ENCODE data around the gene POLN. TPM values are rescaled to one million over a fixed set of nuclear protein-coding genes. Genes with fewer than 3 reads are reported as not detected.

Gene POLN
- total RNA-seq, 4 donors from 2014 or later = 0.27 to 2.6 (median 1.4) TPM

DNA sequence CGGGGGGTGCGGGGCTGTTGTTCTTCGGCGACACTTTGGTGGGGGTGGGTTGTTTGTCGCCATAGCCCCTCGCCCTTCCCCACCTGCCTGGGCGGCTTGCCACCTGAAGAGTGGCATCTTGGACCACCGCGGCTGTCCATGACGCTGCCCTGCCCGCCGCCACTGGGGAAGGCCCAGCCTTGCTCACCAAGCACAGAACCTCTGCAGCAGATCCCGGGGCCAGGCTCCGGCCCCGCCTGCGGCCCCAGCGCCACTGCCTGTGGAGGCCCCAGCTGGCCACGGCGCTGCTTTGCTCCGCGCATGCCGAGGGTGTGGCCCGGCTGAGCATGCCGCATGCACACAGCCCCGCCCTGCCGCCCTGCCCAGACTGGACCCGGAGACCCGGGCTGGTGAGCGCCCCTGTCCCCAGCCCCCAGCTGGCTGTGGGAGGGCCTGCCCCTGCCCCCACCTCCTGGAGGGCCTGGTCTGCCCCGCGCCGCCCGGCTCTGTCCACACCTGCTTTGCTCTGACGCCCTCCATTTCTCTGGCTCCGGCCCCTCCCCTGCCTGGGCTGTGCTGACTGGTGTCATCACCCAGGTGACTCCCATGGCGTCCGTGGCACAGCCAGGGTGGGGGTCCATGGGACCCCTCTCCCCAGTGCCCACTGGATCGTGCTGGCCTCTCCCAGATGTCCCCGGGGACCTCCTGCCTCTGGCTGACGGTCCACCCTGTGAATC lies 177.5 kb downstream of the POLN start:
- Histone ChIP-seq H3K36me3 (no peaks in the 10 kb centered on the region), H3K4me3 (peak overlapping the region in 1 of 4 donors; percentile 13), H3K27me3 (peaks cover 36% of the 10 kb centered on the region), H3K4me1 (peaks cover 0 to 13% (median 8%) of the 10 kb centered on the region in 4 donors), H3K9me3 (no peaks in the 10 kb centered on the region), H3K27ac (no peak overlapping the region)
- peak; percentile 75 for DNase-seq
- intact Hi-C loops (cut with DNase I; ENCODE audit: low total_unique reads) = no loop called here
- in situ Hi-C loops (cut with MboI; ENCODE audit: low pct_ligation_motif_present in 1 of 4, low pct_unique_long_range_greater_than_20kb in 1 of 4, low sequenced_read_pairs in 3 of 4) = no loop called here
- WGBS, 2 donors (ENCODE audit: low coverage in 1 of 2) = 53% methylated on average over 31 of the region's 40 CpGs; no CpG with 5 or more reads in 1 of the 2 donors
- TF ChIP-seq, protein P1, sequence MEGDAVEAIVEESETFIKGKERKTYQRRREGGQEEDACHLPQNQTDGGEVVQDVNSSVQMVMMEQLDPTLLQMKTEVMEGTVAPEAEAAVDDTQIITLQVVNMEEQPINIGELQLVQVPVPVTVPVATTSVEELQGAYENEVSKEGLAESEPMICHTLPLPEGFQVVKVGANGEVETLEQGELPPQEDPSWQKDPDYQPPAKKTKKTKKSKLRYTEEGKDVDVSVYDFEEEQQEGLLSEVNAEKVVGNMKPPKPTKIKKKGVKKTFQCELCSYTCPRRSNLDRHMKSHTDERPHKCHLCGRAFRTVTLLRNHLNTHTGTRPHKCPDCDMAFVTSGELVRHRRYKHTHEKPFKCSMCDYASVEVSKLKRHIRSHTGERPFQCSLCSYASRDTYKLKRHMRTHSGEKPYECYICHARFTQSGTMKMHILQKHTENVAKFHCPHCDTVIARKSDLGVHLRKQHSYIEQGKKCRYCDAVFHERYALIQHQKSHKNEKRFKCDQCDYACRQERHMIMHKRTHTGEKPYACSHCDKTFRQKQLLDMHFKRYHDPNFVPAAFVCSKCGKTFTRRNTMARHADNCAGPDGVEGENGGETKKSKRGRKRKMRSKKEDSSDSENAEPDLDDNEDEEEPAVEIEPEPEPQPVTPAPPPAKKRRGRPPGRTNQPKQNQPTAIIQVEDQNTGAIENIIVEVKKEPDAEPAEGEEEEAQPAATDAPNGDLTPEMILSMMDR (IDR thresholded peaks at IDR 0.05) = no peak
- TF ChIP-seq POLR2AphosphoS5 (IDR thresholded peaks at IDR 0.05) (no peak), EP300 (IDR thresholded peaks at IDR 0.05; ENCODE audit: low read depth) (no peak), POLR2A (IDR thresholded peaks at IDR 0.05) (no peak)

DNA sequence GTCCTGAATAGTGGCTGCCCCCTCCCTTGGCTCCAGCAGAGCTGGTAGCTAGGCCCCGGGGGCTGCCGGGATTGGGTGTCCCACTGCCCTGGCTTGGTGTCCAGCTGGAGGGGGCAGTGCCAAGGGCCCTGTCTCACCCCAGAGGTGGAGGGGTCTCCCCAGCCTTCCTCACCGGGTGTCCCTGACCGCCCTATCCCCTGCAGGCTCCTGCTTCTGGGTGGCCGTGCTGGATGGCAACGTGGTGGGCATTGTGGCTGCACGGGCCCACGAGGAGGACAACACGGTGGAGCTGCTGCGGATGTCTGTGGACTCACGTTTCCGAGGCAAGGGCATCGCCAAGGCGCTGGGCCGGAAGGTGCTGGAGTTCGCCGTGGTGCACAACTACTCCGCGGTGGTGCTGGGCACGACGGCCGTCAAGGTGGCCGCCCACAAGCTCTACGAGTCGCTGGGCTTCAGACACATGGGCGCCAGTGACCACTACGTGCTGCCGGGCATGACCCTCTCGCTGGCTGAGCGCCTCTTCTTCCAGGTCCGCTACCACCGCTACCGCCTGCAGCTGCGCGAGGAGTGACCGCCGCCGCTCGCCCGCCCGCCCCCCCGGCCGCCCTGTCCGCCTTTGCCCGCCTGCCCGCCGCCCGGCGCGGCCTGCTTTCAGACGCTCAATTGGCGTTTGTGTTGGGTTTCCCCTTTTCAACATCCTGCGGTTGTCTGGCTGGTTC lies 178.2 kb downstream of the POLN start:
- 93% methylated on average over 35 of the region's 53 CpGs; no CpG with 5 or more reads in 1 of the 2 donors for WGBS, 2 donors (ENCODE audit: low coverage in 1 of 2)
- no peak overlapping the region for H3K4me3 ChIP-seq
- in situ Hi-C loops (cut with MboI; ENCODE audit: low pct_ligation_motif_present in 1 of 4, low pct_unique_long_range_greater_than_20kb in 1 of 4, low sequenced_read_pairs in 3 of 4) (no loop called here), intact Hi-C loops (cut with DNase I; ENCODE audit: low total_unique reads) (no loop called here)
- H3K27me3 ChIP-seq = peaks cover 36% of the 10 kb centered on the region
- no peak for TF ChIP-seq POLR2A (IDR thresholded peaks at IDR 0.05)
- H3K4me1 ChIP-seq = peaks cover 0 to 13% (median 8%) of the 10 kb centered on the region in 4 donors
- no peak for DNase-seq
- H3K36me3 ChIP-seq = no peaks in the 10 kb centered on the region
- H3K9me3 ChIP-seq = no peaks in the 10 kb centered on the region
- no peak overlapping the region for H3K27ac ChIP-seq

DNA sequence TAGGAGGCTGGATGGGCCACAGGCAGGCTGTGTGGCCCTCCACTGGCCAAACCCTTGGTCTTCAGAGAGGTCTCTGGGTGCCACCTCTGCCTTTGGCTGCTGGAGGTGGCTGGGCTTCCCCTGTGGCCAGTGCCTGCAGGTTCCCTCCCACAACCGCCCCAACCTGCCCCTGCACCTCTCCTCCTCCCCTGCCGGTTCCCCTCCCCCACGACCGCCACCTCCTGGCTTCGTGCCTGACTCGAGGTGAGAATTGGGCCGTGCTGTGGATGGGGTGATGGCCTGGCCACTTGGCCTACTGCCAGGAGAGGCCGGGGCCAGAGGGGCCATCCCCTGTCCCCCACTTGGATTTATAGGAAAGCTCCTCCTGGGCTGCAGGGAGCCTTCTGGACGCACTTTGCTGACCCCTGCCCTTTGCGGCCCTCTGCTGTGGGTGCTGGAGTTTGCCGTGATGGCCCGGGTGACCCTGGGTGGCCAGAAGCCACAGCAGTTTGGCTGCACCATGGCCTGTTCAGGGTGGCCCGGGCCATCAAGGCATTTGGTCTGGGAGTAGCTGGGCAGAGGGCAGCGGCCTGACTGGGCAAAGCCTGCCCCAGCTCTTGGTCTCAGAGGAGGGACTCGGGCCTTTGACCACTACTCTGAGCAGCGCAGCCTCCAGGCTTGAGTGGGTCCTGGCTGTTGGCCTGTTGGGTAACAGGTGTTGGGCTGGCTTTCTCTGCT lies 179.0 kb downstream of the POLN start:
- no peak for DNase-seq
- no peak for TF ChIP-seq POLR2A (IDR thresholded peaks at IDR 0.05)
- no peak for TF ChIP-seq EP300 (IDR thresholded peaks at IDR 0.05; ENCODE audit: low read depth)
- TF ChIP-seq, protein P1 (IDR thresholded peaks at IDR 0.05) = no peak
- no peak for TF ChIP-seq POLR2AphosphoS5 (IDR thresholded peaks at IDR 0.05)
- intact Hi-C loops (cut with DNase I; ENCODE audit: low total_unique reads) = no loop called here
- Histone ChIP-seq H3K27ac (no peak overlapping the region), H3K4me3 (no peak overlapping the region), H3K36me3 (no peaks in the 10 kb centered on the region), H3K4me1 (peaks cover 0 to 20% (median 11%) of the 10 kb centered on the region in 4 donors), H3K27me3 (peaks cover 44% of the 10 kb centered on the region), H3K9me3 (no peaks in the 10 kb centered on the region)
- 65% methylated on average over 14 of the region's 16 CpGs; no CpG with 5 or more reads in 1 of the 2 donors for WGBS, 2 donors (ENCODE audit: low coverage in 1 of 2)
- in situ Hi-C loops (cut with MboI; ENCODE audit: low pct_ligation_motif_present in 1 of 4, low pct_unique_long_range_greater_than_20kb in 1 of 4, low sequenced_read_pairs in 3 of 4) = no loop called here

DNA sequence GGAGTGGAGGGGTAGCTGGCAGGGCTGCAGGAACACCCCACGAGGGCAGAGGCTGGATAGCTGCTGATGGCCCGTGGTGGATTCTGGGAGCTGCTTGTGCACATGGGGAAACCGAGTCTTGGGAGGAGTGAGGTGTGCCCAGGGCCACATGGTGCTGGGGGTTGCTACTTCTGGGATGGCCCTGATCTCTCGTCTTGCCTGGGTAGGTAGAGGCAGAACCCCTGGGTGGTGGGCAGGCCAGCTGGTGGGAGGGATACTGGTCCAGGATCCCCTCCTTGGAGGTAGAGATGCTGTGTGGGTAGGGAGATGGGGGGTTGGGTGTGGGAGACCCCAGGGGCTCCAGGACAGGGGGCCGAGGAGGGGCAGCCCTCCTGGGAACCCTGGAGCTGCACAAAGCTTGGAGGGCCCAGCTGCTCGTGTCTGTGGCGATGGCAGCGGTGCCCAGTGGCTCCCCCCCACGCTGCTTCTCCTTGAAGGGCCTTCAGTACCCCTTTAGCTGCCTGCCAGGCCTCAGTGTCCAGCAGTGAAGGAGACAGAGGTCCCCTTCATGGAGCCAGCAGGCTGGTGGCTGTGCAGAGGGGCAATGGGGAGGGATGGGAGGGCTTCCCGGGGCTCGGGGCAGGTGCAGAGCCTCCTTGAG lies 179.6 kb downstream of the POLN start:
- 83% methylated on average over 11 of the region's 11 CpGs; no CpG with 5 or more reads in 1 of the 2 donors for WGBS, 2 donors (ENCODE audit: low coverage in 1 of 2)
- H3K36me3 ChIP-seq = no peaks in the 10 kb centered on the region
- DNase-seq = no peak
- H3K4me1 ChIP-seq = peaks cover 0 to 20% (median 11%) of the 10 kb centered on the region in 4 donors
- TF ChIP-seq, protein P1 (IDR thresholded peaks at IDR 0.05) = no peak
- TF ChIP-seq EP300 (IDR thresholded peaks at IDR 0.05; ENCODE audit: low read depth) (no peak), POLR2A (IDR thresholded peaks at IDR 0.05) (no peak), POLR2AphosphoS5 (IDR thresholded peaks at IDR 0.05) (no peak)
- H3K4me3 ChIP-seq = no peak overlapping the region
- in situ Hi-C loops (cut with MboI; ENCODE audit: low pct_ligation_motif_present in 1 of 4, low pct_unique_long_range_greater_than_20kb in 1 of 4, low sequenced_read_pairs in 3 of 4) (no loop called here), intact Hi-C loops (cut with DNase I; ENCODE audit: low total_unique reads) (no loop called here)
- H3K27ac ChIP-seq = no peak overlapping the region
- H3K27me3 ChIP-seq = peaks cover 50% of the 10 kb centered on the region
- no peaks in the 10 kb centered on the region for H3K9me3 ChIP-seq

All from transverse colon (tissue), 4 donors.